Activated CD4-positive, alpha-beta T cell treated with anti-CD3 and anti-CD28 coated beads, Interleukin-2, amount 50 U/mL, for 4 hours (primary cell): ENCODE measurements around the gene ZCCHC7.

Experiments
- DNase-seq, 2 experiments: peaks; one replicate each; pipeline ENCODE4 v3.0.0-alpha.2; 2020

ZCCHC7 gene

GRCh38 chr9:37212435-37212834 lies 92.1 kb downstream of the ZCCHC7 start:
- no peak for DNase-seq

- no peak for DNase-seq
Measured at GRCh38 chr9:37215381-37215780, 95.0 kb downstream of the ZCCHC7 start.

GRCh38 chr9:37215830-37216229 lies 95.5 kb downstream of the ZCCHC7 start:
- DNase-seq: no peak

DNA sequence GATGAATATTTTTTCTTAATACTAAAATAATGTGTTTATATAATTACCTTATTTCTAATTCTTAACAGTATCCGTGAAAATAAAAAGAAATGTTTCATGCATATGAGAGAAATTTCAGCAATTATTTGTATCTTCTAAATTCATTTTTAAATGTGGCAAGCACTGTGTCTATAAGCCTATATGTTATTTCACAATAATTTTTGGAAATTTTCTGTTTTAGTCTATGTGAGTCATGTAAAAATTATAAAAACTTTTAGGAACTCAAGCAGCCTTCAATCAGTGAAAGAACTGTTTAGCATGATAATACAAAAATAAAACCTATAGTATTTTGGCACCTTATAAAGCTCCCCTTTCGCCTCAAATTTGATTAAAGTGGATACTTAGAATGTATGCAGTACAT lies 96.8 kb downstream of the ZCCHC7 start:
- DNase-seq: no peak

GRCh38 chr9:37218800-37219425 lies 98.5 kb downstream of the ZCCHC7 start:
- DNase-seq: no peak

- DNase-seq: no peak
Measured at GRCh38 chr9:37220971-37221370, 100.6 kb downstream of the ZCCHC7 start.

GRCh38 chr9:37221489-37222106 lies 101.2 kb downstream of the ZCCHC7 start:
- DNase-seq: no peak

DNA sequence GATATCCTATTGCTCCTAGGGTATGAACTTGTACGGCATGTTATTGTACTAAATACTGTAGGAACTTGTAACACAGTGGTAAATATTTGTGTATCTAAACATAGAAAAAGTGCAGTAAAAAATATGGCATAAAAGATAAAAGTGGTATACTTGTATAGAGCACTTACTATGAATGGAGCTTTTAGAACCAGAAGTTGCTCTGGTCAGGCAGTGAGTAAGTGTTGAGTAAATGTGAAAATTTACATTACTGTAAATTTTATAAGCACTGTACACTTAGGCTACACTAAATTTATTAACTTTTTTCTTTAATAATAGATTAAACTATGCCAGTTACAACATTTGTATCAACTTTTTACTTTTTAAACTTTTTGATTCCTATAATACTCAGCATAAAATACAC lies 109.1 kb downstream of the ZCCHC7 start:
- DNase-seq: no peak

GRCh38 chr9:37229882-37230482 lies 109.6 kb downstream of the ZCCHC7 start:
- no peak for DNase-seq

- DNase-seq: no peak
Measured at GRCh38 chr9:37236822-37237221, 116.4 kb downstream of the ZCCHC7 start.

- no peak for DNase-seq
Measured at GRCh38 chr9:37238122-37238521, 117.7 kb downstream of the ZCCHC7 start.

DNA sequence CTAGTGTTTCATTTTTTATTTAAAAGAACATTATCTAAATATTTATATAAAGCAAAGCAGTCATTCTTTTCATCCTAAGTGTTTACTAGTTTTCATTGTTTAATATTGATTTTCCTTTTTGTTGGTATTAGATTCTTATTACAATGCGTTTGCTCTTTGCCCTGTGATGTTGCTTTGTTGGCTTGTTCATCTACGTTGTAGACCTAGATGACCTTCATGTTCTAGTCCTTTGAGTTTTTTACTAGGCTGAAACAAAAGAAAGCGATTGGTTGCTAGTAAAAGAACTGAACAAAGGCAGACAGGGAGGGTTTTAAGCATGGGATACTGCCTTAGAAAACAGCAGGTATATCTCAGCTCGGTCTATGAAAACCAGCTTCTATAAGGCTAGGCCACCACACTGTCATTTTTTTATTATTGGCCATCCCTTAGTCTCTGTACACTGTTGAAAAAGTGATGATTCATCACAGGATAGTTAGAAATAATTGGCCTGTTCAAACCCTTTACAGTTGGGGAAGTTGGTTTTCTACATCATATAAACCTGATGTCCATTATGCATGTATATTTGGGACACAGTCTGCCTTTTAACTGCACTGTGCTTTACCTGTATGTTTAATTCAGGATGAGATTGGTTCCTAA lies 119.0 kb downstream of the ZCCHC7 start:
- no peak for DNase-seq

DNA sequence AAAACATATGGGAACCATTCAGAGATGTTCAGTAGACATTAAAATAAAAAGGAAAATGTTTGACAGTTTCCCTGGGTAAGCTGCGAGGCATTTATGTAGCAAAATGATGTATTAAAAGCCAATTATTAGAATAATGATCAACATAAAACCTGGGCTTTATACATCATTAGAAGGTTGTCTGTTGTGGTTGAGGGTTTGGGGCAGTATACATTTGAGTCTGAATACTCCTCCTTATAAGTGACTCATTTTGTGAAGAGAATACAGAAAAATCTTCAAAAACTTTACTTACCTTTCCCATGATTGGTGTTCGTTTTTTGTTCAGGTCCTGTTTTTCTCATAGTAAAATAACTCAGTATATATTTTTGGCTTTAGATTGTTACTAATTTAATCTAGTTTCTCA lies 119.5 kb downstream of the ZCCHC7 start:
- DNase-seq: no peak

GRCh38 chr9:37241340-37241739 lies 121.0 kb downstream of the ZCCHC7 start:
- no peak for DNase-seq

- no peak for DNase-seq
Measured at GRCh38 chr9:37242089-37242488, 121.7 kb downstream of the ZCCHC7 start.

DNA sequence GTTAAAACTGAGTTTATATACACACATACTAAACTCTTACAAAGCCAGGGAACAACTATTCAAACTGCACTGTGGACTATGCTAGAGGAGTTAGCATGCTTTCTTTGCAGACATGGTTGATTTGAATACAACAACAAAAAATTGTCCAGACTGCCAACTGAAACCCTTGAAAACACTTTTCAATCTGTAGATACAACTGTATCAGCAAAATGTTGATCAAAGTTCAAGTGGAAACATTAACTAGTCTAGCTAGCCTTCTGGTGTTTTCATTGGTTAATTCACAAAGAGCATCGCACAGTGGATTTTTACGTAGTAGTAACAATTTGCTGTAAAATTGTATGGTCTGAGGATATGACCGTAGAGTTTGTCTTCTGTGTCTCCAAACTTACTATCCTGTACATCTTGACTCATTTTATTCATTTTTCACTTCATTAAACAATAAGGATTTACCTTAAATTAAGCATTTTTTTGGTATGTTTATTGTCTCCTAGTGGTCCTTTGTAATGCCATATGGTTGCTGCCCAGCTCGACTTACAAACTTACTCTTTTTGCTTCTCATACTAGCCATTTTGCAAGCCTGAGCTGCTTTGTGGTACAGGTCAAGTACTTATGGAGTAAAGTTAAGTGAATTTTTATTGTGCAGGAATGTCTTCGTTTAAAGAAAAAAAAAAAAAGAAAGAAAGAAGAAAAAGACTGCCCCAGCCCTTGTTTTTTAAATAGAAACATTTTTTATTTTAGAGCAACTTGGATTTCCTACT lies 123.4 kb downstream of the ZCCHC7 start:
- DNase-seq: no peak

- no peak for DNase-seq
Measured at GRCh38 chr9:37246826-37247225, 126.5 kb downstream of the ZCCHC7 start.

GRCh38 chr9:37248651-37249163 lies 128.3 kb downstream of the ZCCHC7 start:
- no peak for DNase-seq

DNA sequence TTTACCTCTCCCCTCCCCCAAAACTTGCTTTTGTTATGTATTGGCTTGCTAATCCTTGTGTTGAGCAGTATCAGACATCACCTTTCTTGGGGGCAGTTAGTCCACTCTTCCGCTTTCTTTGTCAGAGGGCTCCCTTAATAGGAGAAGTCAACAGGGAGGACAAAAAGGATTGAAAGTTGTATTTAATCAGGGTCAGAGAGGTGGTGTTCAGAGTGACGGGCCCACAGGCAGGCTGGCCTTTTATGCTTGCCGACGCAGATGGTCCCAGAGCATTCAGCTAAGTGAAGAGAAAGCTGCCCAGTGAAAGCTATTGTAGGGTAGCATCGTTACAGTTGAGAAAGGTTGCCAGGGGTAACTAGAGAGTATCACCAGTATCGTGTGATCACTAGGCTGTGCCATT lies 131.1 kb downstream of the ZCCHC7 start:
- DNase-seq: no peak

GRCh38 chr9:37253377-37253937 lies 133.1 kb downstream of the ZCCHC7 start:
- no peak for DNase-seq

DNA sequence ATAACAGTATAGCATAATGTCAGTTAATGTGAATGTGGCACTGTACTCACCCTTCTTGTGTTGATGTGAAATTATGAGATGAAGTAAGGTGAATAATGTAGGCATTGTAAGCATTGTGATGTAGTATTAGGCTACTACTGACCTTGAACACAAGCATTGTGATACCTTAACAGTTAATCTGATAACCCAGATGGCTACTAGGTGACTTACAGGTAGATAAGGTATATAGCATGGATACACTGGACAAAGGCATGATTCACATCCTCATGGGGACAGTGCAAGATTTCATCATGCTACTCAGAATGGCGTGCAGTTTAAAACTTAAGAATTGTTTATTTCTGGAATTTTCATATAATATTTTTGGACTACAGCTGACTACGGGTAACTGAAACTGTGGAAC lies 134.8 kb downstream of the ZCCHC7 start:
- DNase-seq: no peak

GRCh38 chr9:37255944-37256862 lies 135.8 kb downstream of the ZCCHC7 start:
- no peak for DNase-seq
